Panc1 (cell line): Measurements from ENCODE around the gene KRT5. TPM values are rescaled to one million over a fixed set of nuclear protein-coding genes. Genes with fewer than 3 reads are reported as not detected.

ENCODE experiments used
- ATAC-seq: fragments of 200-7000 bp; cut with Tn5 transposase; 2 replicates; pipeline ENCODE4 v1.9.1; 2020; ENCODE audit warnings: mild to moderate bottlenecking, moderate library complexity
- BruUV-seq: library from RNA; stranded (reverse); fragments of 400-500 nt; replicated peaks from 2 replicates; lab custom pipeline; 2021; lab: Mats Ljungman, UMichigan
- CTCF ChIA-PET: fragments of 300-600 bp; sonication (Branson Sonifier 250); formaldehyde crosslinking; loops from one replicate; lab custom pipeline; 2022; ENCODE audit warnings: antibody characterized with exemption; lab: Charles Lee
- POLR2A ChIA-PET: fragments of 300-600 bp; sonication (Branson Sonifier 250); formaldehyde crosslinking; loops from one replicate; lab custom pipeline; 2022; ENCODE audit warnings: antibody characterized with exemption; lab: Charles Lee
- DNase-seq: peaks from one replicate; pipeline ENCODE4 v3.0.0-alpha.2; 2010; ENCODE audit warnings: low read depth, low spot score
- H3K27ac ChIP-seq: 2 replicates; pipeline ENCODE4 v1.5.1; 2011; ENCODE audit warnings: mild to moderate bottlenecking, low read length, inconsistent platforms
- H3K27me3 ChIP-seq: fragments of 200-500 bp; sonication (Bioruptor generic); 2 replicates; pipeline ENCODE4 v1.6.0; 2014; ENCODE audit warnings: low read length, inconsistent platforms; ENCODE audit not compliant: control insufficient read depth, insufficient read depth
- H3K36me3 ChIP-seq: fragments of 200-500 bp; sonication (Bioruptor generic); 2 replicates; pipeline ENCODE4 v1.5.1; 2014; ENCODE audit warnings: inconsistent platforms, mild to moderate bottlenecking, low read length, moderate library complexity; ENCODE audit not compliant: control insufficient read depth, insufficient read depth
- H3K4me1 ChIP-seq: 2 replicates; pipeline ENCODE4 v1.5.1; 2011; ENCODE audit warnings: inconsistent platforms, mild to moderate bottlenecking, low read length, moderate library complexity; ENCODE audit not compliant: control insufficient read depth, insufficient read depth
- H3K4me3 ChIP-seq, 2 experiments: 2 replicates each; pipeline ENCODE4 v1.5.1; 2011 to 2012; ENCODE audit warnings: low read depth in 2 of 2, low read length in 2 of 2, mild to moderate bottlenecking in 2 of 2, inconsistent platforms in 1 of 2, moderate library complexity in 1 of 2
- H3K9me3 ChIP-seq: fragments of 200-500 bp; sonication (Bioruptor generic); 2 replicates; pipeline ENCODE4 v1.5.1; 2014; ENCODE audit warnings: low read depth, mild to moderate bottlenecking, inconsistent platforms, low read length, moderate library complexity; ENCODE audit not compliant: control insufficient read depth, insufficient read depth
- POLR2AphosphoS5 ChIP-seq: IDR thresholded peaks from 2 replicates; pipeline ENCODE4 v1.6.1; 2012; ENCODE audit warnings: mild to moderate bottlenecking, low read depth, low read length, moderate library complexity
- SIN3A ChIP-seq: IDR thresholded peaks from 2 replicates; pipeline ENCODE4 v1.6.1; 2012; ENCODE audit warnings: low read depth, mild to moderate bottlenecking, low read length, moderate library complexity, borderline replicate concordance; ENCODE audit not compliant: insufficient read depth
- TCF7L2 ChIP-seq: IDR thresholded peaks from 2 replicates; pipeline ENCODE4 v1.6.1; 2011; ENCODE audit warnings: mild to moderate bottlenecking, low read depth, low read length, inconsistent platforms
- in situ Hi-C: cut with HindIII; loops from 2 replicates; pipeline ENCODE4 v1.10.0; 2016; ENCODE audit warnings: low sequenced_read_pairs, low pct_unique_long_range_greater_than_20kb
- intact Hi-C: fragments of 100-400 bp; cut with micrococcal nuclease; formaldehyde crosslinking; loops from one replicate; pipeline ENCODE4 v1.10.0; 2022; ENCODE audit not compliant: unreplicated experiment
- total RNA-seq: library from RNA; stranded (reverse); gene quantifications from one replicate; pipeline ENCODE4 v1.2.1, GENCODE V29; 2021; ENCODE audit not compliant: unreplicated experiment
- TF ChIP-seq, protein P1 (sequence below), 2 experiments: IDR thresholded peaks; 2 replicates each; pipeline ENCODE4 v1.6.1; 2011 to 2012; ENCODE audit warnings: low read depth in 2 of 2, control low read depth in 1 of 2, low read length in 1 of 2, mild to moderate bottlenecking in 1 of 2, moderate library complexity in 1 of 2; ENCODE audit not compliant: insufficient read depth in 1 of 2
- TF ChIP-seq, protein P2 (sequence below): fragments of 450-650 bp; IDR thresholded peaks from 2 replicates; pipeline ENCODE4 v1.5.1; 2017; ENCODE audit warnings: mild to moderate bottlenecking

The KRT5 gene
- total RNA-seq, 1 experiment from 2014 or later, result not detected

DNA sequence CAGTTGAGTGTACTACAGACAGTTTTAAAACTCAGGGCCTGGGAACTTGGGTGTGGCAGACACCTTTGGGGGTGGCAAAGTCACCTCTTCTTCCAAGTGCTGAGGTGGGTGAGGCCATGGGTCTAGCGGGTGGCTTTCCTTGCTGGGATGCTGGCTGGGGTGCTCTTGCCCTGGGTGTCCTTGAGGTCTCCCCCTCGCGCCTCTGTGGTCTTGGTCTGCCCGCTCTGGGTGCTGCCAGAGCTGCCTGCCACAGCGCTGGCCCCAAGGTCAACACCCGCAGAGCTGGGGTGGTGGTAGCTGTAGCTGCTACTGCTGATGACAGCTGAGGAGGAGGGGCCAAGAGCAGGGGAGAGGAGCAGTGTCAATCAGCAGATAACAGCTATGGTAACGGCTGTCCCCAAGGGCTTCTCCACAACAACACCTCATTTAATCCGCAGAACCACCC is 46.7 kb upstream of the KRT5 start:
- Histone ChIP-seq H3K27ac (no peak overlapping the region), H3K4me1 (no peaks in the 10 kb centered on the region), H3K9me3 (no peaks in the 10 kb centered on the region), H3K36me3 (no peaks in the 10 kb centered on the region), H3K27me3 (peaks cover 26% of the 10 kb centered on the region), H3K4me3 (no peak overlapping the region)
- BruUV-seq, result no TSS peak
- intact Hi-C loops (no loop called here), in situ Hi-C loops (no loop called here)
- TF ChIP-seq, protein P1, sequence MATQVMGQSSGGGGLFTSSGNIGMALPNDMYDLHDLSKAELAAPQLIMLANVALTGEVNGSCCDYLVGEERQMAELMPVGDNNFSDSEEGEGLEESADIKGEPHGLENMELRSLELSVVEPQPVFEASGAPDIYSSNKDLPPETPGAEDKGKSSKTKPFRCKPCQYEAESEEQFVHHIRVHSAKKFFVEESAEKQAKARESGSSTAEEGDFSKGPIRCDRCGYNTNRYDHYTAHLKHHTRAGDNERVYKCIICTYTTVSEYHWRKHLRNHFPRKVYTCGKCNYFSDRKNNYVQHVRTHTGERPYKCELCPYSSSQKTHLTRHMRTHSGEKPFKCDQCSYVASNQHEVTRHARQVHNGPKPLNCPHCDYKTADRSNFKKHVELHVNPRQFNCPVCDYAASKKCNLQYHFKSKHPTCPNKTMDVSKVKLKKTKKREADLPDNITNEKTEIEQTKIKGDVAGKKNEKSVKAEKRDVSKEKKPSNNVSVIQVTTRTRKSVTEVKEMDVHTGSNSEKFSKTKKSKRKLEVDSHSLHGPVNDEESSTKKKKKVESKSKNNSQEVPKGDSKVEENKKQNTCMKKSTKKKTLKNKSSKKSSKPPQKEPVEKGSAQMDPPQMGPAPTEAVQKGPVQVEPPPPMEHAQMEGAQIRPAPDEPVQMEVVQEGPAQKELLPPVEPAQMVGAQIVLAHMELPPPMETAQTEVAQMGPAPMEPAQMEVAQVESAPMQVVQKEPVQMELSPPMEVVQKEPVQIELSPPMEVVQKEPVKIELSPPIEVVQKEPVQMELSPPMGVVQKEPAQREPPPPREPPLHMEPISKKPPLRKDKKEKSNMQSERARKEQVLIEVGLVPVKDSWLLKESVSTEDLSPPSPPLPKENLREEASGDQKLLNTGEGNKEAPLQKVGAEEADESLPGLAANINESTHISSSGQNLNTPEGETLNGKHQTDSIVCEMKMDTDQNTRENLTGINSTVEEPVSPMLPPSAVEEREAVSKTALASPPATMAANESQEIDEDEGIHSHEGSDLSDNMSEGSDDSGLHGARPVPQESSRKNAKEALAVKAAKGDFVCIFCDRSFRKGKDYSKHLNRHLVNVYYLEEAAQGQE (IDR thresholded peaks at IDR 0.05; ENCODE audit: insufficient read depth in 1 of 2, low read depth in 2 of 2, low read length in 1 of 2), result no peak
- TF ChIP-seq SIN3A, result no peak
- no peak for TF ChIP-seq POLR2AphosphoS5
- no peak for TF ChIP-seq TCF7L2
- TF ChIP-seq, protein P2, sequence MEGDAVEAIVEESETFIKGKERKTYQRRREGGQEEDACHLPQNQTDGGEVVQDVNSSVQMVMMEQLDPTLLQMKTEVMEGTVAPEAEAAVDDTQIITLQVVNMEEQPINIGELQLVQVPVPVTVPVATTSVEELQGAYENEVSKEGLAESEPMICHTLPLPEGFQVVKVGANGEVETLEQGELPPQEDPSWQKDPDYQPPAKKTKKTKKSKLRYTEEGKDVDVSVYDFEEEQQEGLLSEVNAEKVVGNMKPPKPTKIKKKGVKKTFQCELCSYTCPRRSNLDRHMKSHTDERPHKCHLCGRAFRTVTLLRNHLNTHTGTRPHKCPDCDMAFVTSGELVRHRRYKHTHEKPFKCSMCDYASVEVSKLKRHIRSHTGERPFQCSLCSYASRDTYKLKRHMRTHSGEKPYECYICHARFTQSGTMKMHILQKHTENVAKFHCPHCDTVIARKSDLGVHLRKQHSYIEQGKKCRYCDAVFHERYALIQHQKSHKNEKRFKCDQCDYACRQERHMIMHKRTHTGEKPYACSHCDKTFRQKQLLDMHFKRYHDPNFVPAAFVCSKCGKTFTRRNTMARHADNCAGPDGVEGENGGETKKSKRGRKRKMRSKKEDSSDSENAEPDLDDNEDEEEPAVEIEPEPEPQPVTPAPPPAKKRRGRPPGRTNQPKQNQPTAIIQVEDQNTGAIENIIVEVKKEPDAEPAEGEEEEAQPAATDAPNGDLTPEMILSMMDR, result no peak
- no peak for ATAC-seq
- ChIA-PET CTCF (interaction anchor here (0.7 to 1.2 kb wide), 2 partner anchors 299 to 358 kb away, joined by 3 read pairs; no protein-coding TSS in a partner anchor), POLR2A (no interaction called here)
- DNase-seq, result no peak

DNA sequence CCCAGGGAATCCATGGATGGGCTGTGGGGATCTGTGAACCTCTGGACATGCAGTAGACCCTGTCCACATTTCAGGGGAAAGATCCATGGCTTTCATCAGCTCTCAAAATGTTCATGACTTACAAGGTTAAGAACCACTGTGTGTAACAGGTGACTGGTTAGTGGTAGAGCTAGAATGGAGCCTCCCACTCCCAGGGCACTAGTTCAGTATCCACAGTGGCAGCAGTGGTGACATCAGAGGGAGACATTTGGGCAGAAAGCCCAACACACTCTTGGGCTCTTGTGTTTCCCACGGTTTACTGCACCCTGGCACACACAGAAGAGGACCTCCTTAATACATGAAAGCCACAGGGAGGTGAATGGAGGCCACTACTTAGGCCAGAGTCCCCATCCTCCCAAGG is 44.4 kb upstream of the KRT5 start:
- TF ChIP-seq TCF7L2 (no peak), POLR2AphosphoS5 (no peak), SIN3A (no peak)
- TF ChIP-seq, protein P1 (IDR thresholded peaks at IDR 0.05; ENCODE audit: insufficient read depth in 1 of 2, low read depth in 2 of 2, low read length in 1 of 2), result no peak
- TF ChIP-seq, protein P2, result no peak
- in situ Hi-C loops, result no loop called here
- CTCF ChIA-PET, result no interaction called here
- H3K4me3 ChIP-seq, result no peak overlapping the region
- no peaks in the 10 kb centered on the region for H3K4me1 ChIP-seq
- no peaks in the 10 kb centered on the region for H3K9me3 ChIP-seq
- BruUV-seq, result no TSS peak
- H3K27ac ChIP-seq, result no peak overlapping the region
- DNase-seq, result no peak
- intact Hi-C loops, result no loop called here
- ATAC-seq, result no peak
- H3K36me3 ChIP-seq, result no peaks in the 10 kb centered on the region
- POLR2A ChIA-PET, result no interaction called here
- H3K27me3 ChIP-seq, result peaks cover 27% of the 10 kb centered on the region
